Activated CD4-positive, alpha-beta T cell treated with anti-CD3 and anti-CD28 coated beads, Interleukin-2, amount 10 ng/mL, durations not matched to agents 24 days and 14 days (primary cell): ENCODE measurements around the gene GNAI1. TPM values are rescaled to one million over a fixed set of nuclear protein-coding genes. Genes with fewer than 3 reads are reported as not detected.

Experiments used
- DNase-seq: peaks from one replicate; pipeline ENCODE4 v3.0.0; 2022
- H3K27ac Mint-ChIP-seq: one replicate; pipeline ENCODE4 v1.8.0; 2022; ENCODE audit warnings: mild to moderate bottlenecking, mixed read lengths
- H3K27me3 Mint-ChIP-seq: one replicate; pipeline ENCODE4 v1.8.0; 2022; ENCODE audit warnings: mixed read lengths
- H3K36me3 Mint-ChIP-seq: one replicate; pipeline ENCODE4 v1.8.0; 2022; ENCODE audit warnings: low read depth, mild to moderate bottlenecking, mixed read lengths
- H3K4me1 Mint-ChIP-seq: one replicate; pipeline ENCODE4 v1.8.0; 2021; ENCODE audit warnings: mixed read lengths
- H3K4me3 Mint-ChIP-seq: one replicate; pipeline ENCODE4 v1.8.0; 2022; ENCODE audit warnings: mild to moderate bottlenecking, moderate library complexity, mixed read lengths
- H3K9me3 Mint-ChIP-seq: one replicate; pipeline ENCODE4 v1.8.0; 2021; ENCODE audit warnings: mixed read lengths
- intact Hi-C: fragments of 100-400 bp; cut with micrococcal nuclease; formaldehyde crosslinking; loops from one replicate; pipeline ENCODE4 v1.15.1; 2023
- total RNA-seq: library from RNA; stranded (reverse); gene quantifications from 2 replicates; pipeline ENCODE4 v1.2.3, GENCODE V29; 2022

Gene GNAI1
- total RNA-seq, 1 donor from 2014 or later, result 5.7 TPM

DNA sequence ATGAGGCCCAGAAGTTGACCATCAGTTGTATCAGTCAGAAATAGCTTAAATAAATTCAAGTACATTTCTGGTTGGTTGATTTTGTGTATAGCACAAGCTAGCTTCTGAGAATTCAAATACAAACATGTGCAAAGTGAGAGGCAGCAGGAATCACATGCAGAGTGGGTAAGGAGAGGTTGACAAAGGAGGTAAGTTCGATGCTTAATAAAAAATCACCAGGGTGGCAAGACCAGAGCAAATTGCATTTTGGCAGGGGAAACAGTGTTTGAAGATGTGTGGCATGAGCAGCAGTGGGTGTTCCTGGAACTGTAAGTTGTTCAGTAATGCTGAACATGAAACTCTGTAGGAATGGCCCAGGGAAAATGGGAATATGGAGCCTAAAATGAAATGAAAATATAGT lies 52.6 kb downstream of the GNAI1 start:
- H3K4me1 Mint-ChIP-seq, result peaks cover 3% of the 10 kb centered on the region
- DNase-seq, result no peak
- no peak overlapping the region for H3K27ac Mint-ChIP-seq
- H3K4me3 Mint-ChIP-seq, result no peak overlapping the region
- H3K9me3 Mint-ChIP-seq, result peaks cover 10% of the 10 kb centered on the region
- H3K36me3 Mint-ChIP-seq, result no peaks in the 10 kb centered on the region
- intact Hi-C loops, result no loop called here
- H3K27me3 Mint-ChIP-seq, result no peaks in the 10 kb centered on the region

DNA sequence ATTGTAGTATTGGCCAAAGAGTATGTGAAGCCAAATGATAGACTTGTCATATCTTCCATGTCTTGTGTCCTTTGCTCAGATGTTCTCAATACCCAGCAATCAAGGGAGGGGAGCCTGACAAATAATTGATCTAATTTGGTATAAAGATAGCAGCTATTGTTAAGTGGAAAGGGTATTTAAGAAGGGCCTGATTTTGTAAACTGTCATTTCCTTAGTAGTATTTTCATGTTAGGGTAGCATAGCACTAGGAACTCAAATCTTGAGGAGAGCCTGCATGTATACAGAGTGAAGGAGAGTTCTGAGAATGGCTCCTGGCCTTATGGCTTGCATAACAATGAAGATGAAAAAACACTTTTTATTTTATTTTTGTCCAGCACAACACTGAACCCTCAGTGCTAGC lies 53.1 kb downstream of the GNAI1 start:
- Mint-ChIP-seq H3K4me3 (no peak overlapping the region), H3K9me3 (peaks cover 10% of the 10 kb centered on the region), H3K27me3 (no peaks in the 10 kb centered on the region), H3K27ac (no peak overlapping the region), H3K36me3 (no peaks in the 10 kb centered on the region), H3K4me1 (peaks cover 3% of the 10 kb centered on the region)
- DNase-seq, result no peak
- intact Hi-C loops, result no loop called here

DNA sequence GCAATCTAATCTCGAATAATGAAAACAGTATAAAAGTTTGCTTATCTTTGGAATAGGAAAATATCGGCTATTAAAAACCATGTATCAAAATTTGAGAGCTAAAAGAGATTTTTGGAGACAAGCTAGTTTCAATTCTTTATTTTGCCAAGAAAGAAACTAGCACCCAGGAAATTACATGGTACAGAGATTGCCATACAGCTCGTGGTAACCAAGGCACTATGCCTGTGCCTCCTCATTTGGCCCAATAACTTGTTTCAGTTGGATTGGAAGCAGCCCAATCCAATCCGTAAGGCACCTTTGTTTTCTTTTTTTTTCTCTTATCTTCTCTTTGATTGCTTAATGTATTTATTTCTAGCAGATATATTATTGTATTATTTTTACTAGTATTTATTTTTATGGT lies 55.0 kb downstream of the GNAI1 start:
- Mint-ChIP-seq H3K27ac (no peak overlapping the region), H3K4me1 (no peaks in the 10 kb centered on the region), H3K36me3 (no peaks in the 10 kb centered on the region), H3K4me3 (no peak overlapping the region), H3K27me3 (no peaks in the 10 kb centered on the region), H3K9me3 (peaks cover 3% of the 10 kb centered on the region)
- no peak for DNase-seq
- intact Hi-C loops, result no loop called here

DNA sequence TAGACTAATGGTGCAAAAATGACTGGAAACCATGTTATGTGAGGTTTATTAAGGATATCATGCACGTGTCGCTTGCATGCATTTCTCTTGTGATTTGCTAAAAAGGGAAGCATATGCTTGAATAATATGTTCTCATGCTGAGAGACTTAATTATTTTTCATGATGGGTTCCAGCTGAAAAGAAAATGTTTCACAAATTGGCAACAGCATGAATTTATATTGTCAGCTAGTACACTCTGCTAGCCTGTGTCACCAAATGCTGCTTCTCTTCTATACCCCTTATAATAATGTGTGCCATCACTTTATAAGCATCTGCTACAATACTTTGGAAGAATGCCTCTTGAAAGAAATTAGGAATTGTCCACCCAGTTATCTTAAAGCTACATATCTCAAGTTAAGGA lies 63.0 kb downstream of the GNAI1 start:
- Mint-ChIP-seq H3K4me1 (no peaks in the 10 kb centered on the region), H3K4me3 (no peak overlapping the region), H3K36me3 (no peaks in the 10 kb centered on the region), H3K27ac (no peak overlapping the region), H3K9me3 (no peaks in the 10 kb centered on the region), H3K27me3 (no peaks in the 10 kb centered on the region)
- intact Hi-C loops, result no loop called here
- no peak for DNase-seq

DNA sequence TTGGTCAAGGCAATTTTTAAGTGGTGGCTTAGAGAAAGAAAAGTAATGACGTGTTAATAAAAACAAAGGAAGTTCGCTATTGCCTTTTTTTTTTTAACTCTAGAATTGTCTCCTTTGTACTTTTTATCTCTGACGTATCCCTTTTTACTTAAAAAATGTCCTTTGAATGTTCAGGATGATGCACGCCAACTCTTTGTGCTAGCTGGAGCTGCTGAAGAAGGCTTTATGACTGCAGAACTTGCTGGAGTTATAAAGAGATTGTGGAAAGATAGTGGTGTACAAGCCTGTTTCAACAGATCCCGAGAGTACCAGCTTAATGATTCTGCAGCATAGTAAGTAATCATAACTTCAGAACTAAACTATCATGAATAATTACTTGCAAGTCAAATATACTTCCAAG lies 64.4 kb downstream of the GNAI1 start:
- no peaks in the 10 kb centered on the region for H3K9me3 Mint-ChIP-seq
- no peaks in the 10 kb centered on the region for H3K27me3 Mint-ChIP-seq
- no peaks in the 10 kb centered on the region for H3K4me1 Mint-ChIP-seq
- intact Hi-C loops, result no loop called here
- H3K36me3 Mint-ChIP-seq, result no peaks in the 10 kb centered on the region
- no peak overlapping the region for H3K27ac Mint-ChIP-seq
- no peak overlapping the region for H3K4me3 Mint-ChIP-seq
- DNase-seq, result no peak

DNA sequence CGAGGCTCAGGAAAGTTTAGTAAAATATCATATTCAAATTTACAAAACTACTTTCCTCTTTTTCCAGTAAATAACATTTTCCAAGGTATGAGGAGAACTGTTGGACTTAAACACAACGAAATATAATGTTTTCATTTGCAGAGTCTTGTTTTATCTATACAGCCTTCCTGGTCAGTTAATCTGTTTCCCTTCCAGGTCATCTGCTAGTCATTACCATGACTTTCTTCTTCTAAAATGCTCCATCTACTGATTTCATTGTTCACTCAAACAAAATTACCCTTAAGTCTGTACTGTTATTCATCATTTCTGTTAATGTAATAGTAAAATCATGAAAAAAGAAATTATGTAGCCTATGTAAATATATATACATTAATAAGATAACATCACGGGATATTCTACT lies 69.8 kb downstream of the GNAI1 start:
- H3K27ac Mint-ChIP-seq, result no peak overlapping the region
- H3K4me3 Mint-ChIP-seq, result no peak overlapping the region
- no peaks in the 10 kb centered on the region for H3K36me3 Mint-ChIP-seq
- no peaks in the 10 kb centered on the region for H3K4me1 Mint-ChIP-seq
- H3K9me3 Mint-ChIP-seq, result no peaks in the 10 kb centered on the region
- no peak for DNase-seq
- intact Hi-C loops, result no loop called here
- no peaks in the 10 kb centered on the region for H3K27me3 Mint-ChIP-seq

DNA sequence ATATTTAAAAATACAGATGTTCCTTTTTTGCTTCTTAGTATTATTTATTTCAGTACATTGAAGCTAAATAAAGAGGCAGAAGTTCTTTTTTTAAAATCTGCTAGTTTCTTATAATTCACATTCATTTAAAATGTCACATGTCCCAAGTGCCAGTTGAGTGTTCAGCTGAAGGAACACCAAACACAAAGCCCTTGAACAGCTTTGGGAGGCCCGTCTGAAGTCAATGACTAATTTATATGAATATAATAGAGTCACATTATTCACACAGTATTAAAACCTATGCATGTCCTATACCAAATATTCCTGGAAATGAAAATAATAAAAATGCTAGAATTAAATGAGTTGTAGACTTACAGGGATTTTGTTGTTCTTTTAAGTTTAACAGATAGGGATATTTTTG lies 70.3 kb downstream of the GNAI1 start:
- intact Hi-C loops, result no loop called here
- no peak overlapping the region for H3K4me3 Mint-ChIP-seq

DNA sequence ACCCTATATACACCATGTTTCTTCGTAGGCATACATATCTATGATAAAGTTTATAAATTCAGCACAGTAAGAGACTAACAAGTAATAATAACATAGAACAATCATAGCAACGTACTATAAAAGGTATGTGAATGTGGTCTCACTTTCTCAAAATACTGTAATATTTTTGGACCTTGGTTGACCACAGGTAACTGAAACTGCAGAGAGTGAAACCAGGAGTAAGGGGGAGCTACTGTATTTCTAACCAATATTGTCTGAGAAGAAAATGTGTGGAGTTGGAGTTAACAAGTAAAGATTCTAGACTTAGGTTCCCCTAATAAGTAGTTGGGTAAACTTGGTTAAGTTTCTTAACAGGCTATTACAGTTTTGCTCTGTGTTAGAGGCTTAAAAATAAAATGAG lies 72.1 kb downstream of the GNAI1 start:
- intact Hi-C loops, result no loop called here
- Mint-ChIP-seq H3K27ac (no peak overlapping the region), H3K36me3 (peaks cover 1% of the 10 kb centered on the region), H3K9me3 (no peaks in the 10 kb centered on the region), H3K4me1 (no peaks in the 10 kb centered on the region), H3K27me3 (no peaks in the 10 kb centered on the region), H3K4me3 (no peak overlapping the region)
- no peak for DNase-seq

More for the DNA sequence above, 70.3 kb downstream of the GNAI1 start:
- DNase-seq, result no peak
- Mint-ChIP-seq H3K27ac (no peak overlapping the region), H3K36me3 (no peaks in the 10 kb centered on the region), H3K4me1 (no peaks in the 10 kb centered on the region), H3K27me3 (no peaks in the 10 kb centered on the region), H3K9me3 (no peaks in the 10 kb centered on the region)

DNA sequence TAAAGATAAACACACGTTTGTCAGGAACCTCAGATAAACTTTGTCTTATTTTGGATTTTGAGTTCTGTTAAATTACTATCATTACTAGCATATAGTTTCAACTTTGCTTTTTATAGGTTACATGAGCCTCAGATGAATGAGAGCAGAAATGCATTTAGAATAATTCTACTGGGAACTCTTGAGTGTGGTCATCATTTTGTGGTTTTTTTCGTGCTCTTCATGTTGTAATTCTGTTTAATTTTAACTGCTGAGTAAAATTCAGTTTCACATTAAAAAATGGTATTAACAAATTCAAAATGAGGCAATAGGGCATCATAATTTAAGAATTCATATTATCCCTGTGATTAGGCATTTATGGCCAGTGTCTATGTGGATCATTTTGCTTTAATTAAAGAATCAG lies 72.9 kb downstream of the GNAI1 start:
- DNase-seq, result no peak
- H3K4me1 Mint-ChIP-seq, result no peaks in the 10 kb centered on the region
- H3K27ac Mint-ChIP-seq, result no peak overlapping the region
- intact Hi-C loops, result no loop called here
- no peaks in the 10 kb centered on the region for H3K27me3 Mint-ChIP-seq
- peaks cover 1% of the 10 kb centered on the region for H3K36me3 Mint-ChIP-seq
- H3K4me3 Mint-ChIP-seq, result no peak overlapping the region
- no peaks in the 10 kb centered on the region for H3K9me3 Mint-ChIP-seq

DNA sequence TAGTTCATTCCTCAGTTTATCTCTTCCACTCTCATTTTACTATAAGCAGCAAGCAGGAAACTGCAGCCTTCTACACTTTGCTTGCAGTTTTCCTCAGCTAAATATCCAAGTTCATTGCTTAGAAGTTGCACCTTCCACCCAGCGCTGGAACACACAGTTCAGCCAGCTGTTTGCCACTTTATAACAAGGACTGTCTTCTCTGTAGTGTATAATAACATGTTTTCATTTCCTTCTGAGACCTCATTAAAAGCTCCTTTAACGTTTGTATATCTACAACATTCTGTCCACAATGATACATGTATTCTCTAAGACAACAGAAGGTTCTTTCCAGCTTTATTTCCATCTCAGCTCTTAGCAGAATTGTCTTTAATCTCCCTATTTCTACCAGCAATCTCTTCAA lies 74.1 kb downstream of the GNAI1 start:
- intact Hi-C loops, result no loop called here
- no peak for DNase-seq
- peaks cover 1% of the 10 kb centered on the region for H3K36me3 Mint-ChIP-seq
- no peak overlapping the region for H3K27ac Mint-ChIP-seq
- H3K9me3 Mint-ChIP-seq, result no peaks in the 10 kb centered on the region
- no peaks in the 10 kb centered on the region for H3K4me1 Mint-ChIP-seq
- no peaks in the 10 kb centered on the region for H3K27me3 Mint-ChIP-seq
- H3K4me3 Mint-ChIP-seq, result no peak overlapping the region

DNA sequence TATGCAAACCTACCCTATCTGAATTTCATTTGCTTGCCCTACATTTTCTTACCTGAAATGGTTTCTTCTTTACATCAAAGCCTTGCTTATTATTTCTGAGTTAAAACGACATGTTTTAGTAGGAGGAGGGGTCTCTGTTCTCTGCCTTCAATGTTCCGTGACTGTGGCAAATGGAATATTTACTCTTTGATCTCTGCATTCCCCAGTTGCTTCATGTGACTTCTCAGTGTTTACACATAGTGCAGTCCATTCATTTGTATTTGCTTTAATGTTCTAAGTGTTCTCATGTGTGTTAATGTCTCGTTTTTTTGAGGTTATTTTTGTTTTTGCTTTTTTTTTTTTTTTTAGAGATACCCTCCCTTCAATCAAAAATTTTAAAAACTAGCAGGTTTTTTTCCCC lies 75.8 kb downstream of the GNAI1 start:
- Mint-ChIP-seq H3K27me3 (no peaks in the 10 kb centered on the region), H3K9me3 (no peaks in the 10 kb centered on the region), H3K36me3 (peaks cover 1% of the 10 kb centered on the region), H3K4me3 (no peak overlapping the region), H3K27ac (no peak overlapping the region), H3K4me1 (no peaks in the 10 kb centered on the region)
- DNase-seq, result no peak
- intact Hi-C loops, result no loop called here

DNA sequence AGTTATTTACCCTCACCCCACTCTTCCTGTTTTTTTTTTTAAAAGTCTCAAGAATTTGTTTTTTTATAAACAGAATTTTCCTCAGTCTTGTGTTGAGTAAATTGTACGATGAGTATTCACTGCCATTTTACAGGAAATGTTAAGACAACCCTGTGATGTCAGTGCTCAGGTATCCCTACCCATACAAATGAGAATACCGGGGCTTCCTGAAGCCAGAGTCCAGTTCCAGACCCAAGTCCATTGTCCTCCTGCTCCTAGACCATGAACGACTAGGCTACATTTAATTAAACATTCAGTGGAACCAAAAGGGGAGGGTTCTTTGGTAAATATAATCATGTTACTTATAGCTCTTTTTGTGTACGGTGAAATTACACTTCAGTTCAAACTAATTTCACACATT lies 79.2 kb downstream of the GNAI1 start:
- Mint-ChIP-seq H3K4me3 (no peak overlapping the region), H3K36me3 (peaks cover 1% of the 10 kb centered on the region), H3K4me1 (peaks cover 9% of the 10 kb centered on the region), H3K9me3 (no peaks in the 10 kb centered on the region), H3K27ac (no peak overlapping the region), H3K27me3 (no peaks in the 10 kb centered on the region)
- intact Hi-C loops, result no loop called here
- DNase-seq, result no peak

DNA sequence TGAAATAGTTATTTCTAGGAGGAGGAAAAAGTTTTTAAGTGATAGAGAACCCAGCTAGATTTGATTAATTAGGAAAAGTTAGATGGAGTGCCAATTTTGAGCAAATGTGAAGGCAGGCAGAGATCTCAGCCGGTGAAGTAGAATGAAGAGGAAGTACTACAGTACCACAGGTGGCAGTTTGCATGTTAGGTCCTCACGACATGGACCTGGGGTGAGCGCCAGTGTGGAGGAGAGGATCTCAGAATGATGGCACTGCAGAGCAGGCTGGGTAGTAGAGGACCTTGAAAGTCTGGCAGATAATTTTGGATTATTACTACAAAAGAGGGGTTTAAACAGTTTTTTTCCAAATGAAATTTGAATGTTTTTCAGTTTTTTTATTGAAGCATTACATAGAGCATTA lies 81.1 kb downstream of the GNAI1 start:
- intact Hi-C loops, result loop anchor here (5.0 kb wide), 1 partner anchor 138 kb away; no protein-coding TSS in a partner anchor
- Mint-ChIP-seq H3K4me1 (peaks cover 9% of the 10 kb centered on the region), H3K4me3 (no peak overlapping the region), H3K9me3 (no peaks in the 10 kb centered on the region), H3K27me3 (no peaks in the 10 kb centered on the region), H3K27ac (no peak overlapping the region), H3K36me3 (peaks cover 1% of the 10 kb centered on the region)
- DNase-seq, result no peak

DNA sequence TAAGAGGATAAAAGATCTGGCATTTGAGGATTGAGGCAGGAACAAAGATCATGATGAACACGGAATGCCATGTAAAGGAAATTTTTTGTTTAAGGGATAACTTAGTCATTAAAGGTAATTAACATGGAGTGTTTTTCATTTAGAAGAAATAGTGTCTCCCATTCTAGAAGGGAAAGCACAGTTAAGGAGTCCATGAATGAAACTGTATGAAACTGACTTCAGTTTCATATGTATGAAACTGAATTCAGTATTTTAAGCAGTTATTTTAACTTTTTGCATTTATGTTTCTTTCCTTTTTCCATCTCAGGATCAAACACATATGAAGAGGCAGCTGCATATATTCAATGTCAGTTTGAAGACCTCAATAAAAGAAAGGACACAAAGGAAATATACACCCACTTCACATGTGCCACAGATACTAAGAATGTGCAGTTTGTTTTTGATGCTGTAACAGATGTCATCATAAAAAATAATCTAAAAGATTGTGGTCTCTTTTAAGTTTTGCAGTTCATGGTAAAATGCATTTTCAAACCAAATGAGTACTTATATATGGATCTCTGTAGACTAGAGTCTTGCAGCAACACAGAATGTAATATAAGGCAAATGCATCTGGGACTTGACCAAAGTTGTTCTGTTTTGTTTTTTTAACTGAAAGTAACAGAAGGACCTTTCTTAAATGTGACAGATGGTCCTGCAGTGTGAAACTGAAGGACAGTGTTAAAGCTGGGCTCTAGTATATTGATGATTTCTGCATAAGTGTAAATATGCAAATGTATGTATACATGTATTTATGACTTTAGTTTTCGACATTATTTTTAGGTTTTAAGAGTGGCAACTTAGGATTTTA lies 82.6 kb downstream of the GNAI1 start:
- H3K9me3 Mint-ChIP-seq, result no peaks in the 10 kb centered on the region
- no peaks in the 10 kb centered on the region for H3K36me3 Mint-ChIP-seq
- H3K27ac Mint-ChIP-seq, result peak overlapping the region; percentile 54
- intact Hi-C loops, result loop anchor here (1.0 to 5.0 kb wide), 3 partner anchors 45 to 140 kb away; no protein-coding TSS in a partner anchor
- no peak overlapping the region for H3K4me3 Mint-ChIP-seq
- peaks cover 9% of the 10 kb centered on the region for H3K4me1 Mint-ChIP-seq
- H3K27me3 Mint-ChIP-seq, result no peaks in the 10 kb centered on the region
- no peak for DNase-seq

DNA sequence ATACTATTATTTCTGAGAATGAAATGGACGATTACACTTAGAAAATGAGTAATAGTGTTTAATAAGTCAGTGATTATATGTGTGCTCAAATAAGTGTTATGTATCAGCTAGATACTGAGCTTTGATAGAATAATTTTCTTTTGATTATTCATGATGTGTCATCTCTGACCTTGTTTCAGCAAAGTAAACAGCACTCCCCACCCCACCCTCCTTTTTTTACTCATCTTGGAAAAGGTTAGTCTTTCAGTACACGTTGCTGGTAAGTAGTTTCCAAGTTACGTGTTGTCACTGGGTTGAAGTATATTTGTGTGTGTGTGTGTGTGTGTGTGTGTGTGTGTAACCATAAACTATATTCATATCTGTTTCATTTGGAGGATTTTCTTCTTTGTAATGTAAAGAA lies 84.1 kb downstream of the GNAI1 start:
- H3K4me3 Mint-ChIP-seq, result no peak overlapping the region
- H3K9me3 Mint-ChIP-seq, result no peaks in the 10 kb centered on the region
- no peaks in the 10 kb centered on the region for H3K27me3 Mint-ChIP-seq
- H3K27ac Mint-ChIP-seq, result no peak overlapping the region
- no peak for DNase-seq
- intact Hi-C loops, result loop anchor here (1.0 to 5.0 kb wide), 2 partner anchors 82 to 141 kb away; no protein-coding TSS in a partner anchor
- peaks cover 9% of the 10 kb centered on the region for H3K4me1 Mint-ChIP-seq
- H3K36me3 Mint-ChIP-seq, result no peaks in the 10 kb centered on the region
